Measurements from ENCODE around the gene TMEM132D.

TMEM132D gene

GRCh38 chr12:129641926-129642325, 261.9 kb downstream of the TMEM132D start:
- no peak for FAIRE-seq

- no peak for FAIRE-seq
Observed at GRCh38 chr12:129635021-129635685, 268.7 kb downstream of the TMEM132D start.

GRCh38 chr12:129631316-129631715, 272.5 kb downstream of the TMEM132D start:
- no peak for FAIRE-seq

DNA sequence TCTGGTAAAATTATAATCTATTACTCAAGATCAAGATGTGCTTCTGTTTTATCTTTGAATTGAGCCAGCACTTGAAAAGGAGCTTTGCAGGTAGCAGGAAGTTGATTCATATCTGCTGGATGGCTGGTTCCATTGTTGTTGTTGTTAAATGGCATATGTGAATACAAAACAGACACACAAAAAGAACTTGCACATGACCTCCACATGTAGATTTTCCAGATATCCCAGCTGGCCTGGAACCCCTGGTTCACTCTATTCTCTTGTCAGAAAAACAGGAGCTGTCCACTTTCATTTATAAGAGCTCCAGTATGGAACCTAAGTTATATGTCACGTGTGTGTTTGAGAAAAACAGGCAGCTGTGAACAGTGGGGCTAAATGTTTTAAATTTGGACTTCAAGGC, 273.9 kb downstream of the TMEM132D start:
- no peak for FAIRE-seq

- FAIRE-seq = no peak
Observed at GRCh38 chr12:129622566-129622965, 281.3 kb downstream of the TMEM132D start.

DNA sequence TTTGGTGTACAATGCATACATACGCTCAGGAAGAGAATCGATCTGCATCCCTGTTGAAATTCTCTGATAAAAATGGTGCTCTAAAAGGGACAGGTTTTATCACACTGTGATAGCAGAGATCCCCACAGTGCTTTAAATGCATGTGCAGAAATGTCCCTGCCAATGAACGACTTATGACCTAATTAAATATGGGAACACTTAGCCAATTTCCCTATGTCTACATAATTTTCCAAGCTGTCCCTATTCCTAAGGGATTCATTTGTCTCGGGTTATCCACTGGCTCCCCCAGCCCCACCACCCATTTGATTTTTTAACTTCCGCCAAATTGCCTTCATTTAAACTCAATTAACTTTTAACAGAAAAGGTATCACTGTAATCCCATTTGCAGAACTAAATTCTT, 284.6 kb downstream of the TMEM132D start:
- FAIRE-seq = no peak

GRCh38 chr12:129617849-129618248, 286.0 kb downstream of the TMEM132D start:
- FAIRE-seq = no peak

DNA sequence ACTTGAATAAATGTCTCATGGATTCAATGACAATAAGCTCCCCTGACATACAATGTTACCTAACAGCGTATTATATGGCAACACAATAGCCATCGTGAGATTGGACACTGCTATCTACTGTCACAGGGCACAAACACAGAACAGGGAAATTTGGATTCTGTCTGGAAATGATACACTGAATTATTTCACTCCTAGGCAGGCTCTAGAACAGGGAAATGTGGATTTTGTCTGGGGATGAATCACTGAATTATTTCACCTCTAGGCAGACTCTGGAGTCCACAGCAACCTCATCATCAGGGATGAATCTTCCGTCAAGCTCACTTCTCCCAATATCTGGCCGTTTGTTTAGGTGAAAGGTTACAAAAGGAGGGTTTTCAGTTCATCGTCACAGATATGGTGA, 288.8 kb downstream of the TMEM132D start:
- FAIRE-seq = no peak

DNA sequence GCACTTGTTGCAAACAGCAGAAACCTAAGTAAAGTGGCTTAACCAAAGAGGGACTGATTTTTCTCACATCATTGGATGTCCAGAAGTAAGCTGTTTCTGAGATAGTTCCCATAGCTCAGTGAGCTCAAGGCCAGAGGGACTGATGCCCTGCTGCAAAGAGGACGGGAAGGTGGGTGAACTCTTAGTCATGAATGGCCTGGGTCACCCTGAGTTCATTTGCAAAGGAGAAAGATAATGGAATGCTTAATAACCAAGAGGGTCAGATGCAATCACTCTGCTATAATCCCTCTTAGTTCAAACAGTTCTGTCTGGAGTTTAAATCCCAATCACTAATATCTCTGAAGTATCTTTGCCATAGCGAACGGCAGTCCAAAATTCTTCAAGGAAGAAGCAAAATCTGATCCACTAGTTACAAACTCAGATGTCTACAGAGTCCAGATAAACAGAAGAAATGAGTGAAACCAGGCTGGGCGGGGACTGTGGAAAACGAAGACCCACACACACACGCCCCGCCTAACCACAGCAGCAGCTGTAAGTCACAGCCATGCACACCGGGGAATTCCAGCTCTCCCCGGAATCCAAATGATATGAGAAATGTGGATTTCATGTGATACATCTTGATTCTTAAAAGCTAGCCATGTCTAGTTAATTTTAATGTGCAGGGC, 289.5 kb downstream of the TMEM132D start:
- FAIRE-seq = no peak

DNA sequence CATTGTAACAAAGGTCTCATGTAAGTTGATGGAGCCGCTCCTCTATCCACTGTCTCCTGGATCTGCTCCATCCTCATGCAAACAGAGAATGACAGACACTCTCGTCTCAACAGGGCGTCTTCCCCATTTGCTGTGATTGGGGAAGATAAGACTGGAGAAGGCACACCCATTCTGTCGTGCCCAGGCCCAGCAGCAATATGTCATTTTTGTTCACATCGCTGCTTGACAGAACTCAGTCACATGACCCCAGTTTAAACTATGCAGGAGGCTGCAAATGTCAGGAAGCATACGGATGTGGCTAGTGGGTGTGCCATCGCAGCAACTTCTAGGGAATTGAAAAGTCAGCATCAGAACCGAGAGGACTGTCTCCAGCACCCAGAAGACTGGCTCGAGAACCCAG, 290.5 kb downstream of the TMEM132D start:
- no peak for FAIRE-seq

DNA sequence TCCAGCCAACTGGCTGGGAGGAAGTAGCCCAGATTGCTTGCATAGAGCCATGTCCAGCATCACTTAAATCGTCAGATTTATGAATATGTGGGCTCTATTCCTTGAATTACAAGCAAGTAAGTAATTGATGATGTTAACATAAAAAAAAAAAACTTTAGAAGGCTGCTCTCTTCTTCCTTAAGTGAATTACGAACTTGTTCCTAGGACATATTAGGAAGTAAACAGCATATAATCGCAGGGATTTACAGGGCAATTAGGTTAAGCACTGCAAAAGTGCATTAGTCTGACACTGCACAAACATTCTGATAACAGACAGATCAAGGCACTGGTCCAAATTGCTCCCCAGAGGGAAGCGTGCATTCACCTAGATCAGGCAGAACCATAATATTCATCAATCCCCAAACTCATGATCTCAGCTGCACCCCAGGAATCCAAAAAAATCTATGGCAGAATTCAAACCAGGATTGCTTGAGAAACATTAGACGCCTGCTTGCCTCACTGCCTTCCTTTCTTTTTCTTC, 293.2 kb downstream of the TMEM132D start:
- FAIRE-seq = no peak

GRCh38 chr12:129607756-129608155, 296.1 kb downstream of the TMEM132D start:
- no peak for FAIRE-seq

- no peak for FAIRE-seq
Observed at GRCh38 chr12:129607301-129607700, 296.5 kb downstream of the TMEM132D start.

- FAIRE-seq = no peak
Observed at GRCh38 chr12:129606239-129606638, 297.6 kb downstream of the TMEM132D start.

DNA sequence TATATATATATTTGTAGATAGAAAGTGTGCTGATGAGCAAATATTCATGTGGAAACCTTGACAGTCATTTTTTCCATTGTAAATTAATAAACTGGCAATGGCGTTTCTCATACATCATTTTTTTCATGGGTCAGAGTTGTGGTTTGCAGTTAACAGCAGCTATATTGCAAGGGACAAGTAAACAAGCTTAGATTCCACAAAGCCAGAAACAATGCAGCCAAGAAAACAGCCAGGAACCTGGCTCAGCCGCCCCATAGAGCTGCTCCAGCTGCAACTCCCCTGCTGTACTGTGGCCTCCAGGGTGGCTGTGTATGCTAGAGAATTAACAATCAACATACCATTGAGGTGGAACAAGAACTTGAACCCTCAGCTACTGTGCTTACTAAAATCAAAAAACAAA, 298.2 kb downstream of the TMEM132D start:
- FAIRE-seq = no peak

DNA sequence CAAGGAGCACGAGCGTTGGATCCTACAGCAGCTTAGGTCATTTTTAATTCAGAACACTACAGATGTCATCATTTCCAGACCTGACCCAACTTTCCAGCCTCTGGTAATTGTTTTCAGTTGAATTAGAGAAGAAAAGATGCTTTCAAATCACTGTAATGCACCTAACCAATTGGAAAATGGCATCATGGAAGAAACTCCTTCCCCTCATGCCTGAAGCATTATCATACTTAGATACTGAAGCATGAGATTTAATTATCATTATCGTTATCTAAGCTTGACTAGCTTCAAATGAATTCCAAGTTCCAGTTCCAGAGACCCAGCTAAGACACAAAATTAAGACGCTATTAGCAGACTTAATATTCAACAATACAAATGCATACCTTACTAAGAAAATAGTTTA, 299.3 kb downstream of the TMEM132D start:
- FAIRE-seq = no peak

DNA sequence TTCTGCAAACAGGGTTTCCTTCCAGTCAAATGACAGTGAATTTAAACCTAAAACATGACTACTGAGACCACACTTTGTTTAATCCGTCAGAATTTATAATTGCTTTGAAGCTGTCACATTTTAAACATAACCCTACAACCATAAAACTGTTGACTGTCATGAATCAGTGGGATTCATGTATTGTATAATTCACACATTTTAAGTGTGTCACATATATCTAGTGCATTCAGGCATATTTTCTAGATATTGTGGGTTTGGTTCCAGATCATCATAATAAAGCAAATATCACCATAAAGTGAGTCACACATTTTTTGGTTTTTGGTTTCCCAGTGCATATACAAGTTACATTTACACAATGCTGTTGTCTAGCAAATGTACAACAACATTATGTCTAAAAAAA, 304.4 kb downstream of the TMEM132D start:
- no peak for FAIRE-seq

DNA sequence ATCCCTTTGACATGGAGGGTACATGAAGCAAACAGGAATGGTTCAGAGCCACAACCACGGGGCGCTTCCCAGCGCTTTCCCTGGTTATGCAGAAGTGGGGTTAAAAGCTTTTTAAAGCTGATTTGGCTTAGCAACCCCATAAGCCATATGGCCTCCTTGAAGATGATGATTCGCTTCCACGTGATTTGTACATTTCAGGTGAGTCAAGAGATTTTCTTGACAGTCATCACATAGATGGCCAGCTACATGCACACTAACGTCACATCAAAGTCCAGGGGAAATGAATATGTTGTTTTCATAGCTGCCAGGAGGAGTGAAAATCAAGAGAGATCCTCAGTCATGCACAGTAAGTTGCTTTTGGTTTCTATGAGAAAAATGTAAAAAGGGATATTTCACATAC, 309.7 kb downstream of the TMEM132D start:
- no peak for FAIRE-seq

- no peak for FAIRE-seq
Observed at GRCh38 chr12:129592449-129592848, 311.4 kb downstream of the TMEM132D start.

- no peak for FAIRE-seq
Observed at GRCh38 chr12:129589503-129589902, 314.3 kb downstream of the TMEM132D start.

GRCh38 chr12:129588142-129588541, 315.7 kb downstream of the TMEM132D start:
- FAIRE-seq = no peak

DNA sequence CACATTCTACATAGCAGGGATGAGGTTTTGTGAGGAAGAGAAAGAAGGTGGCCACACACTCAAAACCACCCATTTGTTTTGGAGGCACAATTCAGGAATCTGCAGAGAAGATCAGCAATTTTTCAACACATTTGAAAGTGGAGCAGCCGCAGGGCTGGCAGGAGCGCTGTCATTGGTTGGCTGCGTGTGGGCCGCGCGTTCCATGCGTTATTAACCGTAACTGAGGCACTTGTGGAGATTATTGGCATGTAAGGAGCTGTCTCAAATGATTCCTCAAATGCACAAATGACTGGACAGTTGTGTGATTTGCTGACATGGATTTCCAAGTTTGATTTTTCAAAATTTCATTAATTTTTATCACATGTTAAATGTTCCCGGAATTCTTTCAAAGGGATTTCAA, 318.5 kb downstream of the TMEM132D start:
- no peak for FAIRE-seq

- FAIRE-seq = no peak
Observed at GRCh38 chr12:129579879-129580278, 323.9 kb downstream of the TMEM132D start.

GRCh38 chr12:129571901-129572494, 331.8 kb downstream of the TMEM132D start:
- no peak for FAIRE-seq
